Measurements from ENCODE around the gene ZNF200.

DNA sequence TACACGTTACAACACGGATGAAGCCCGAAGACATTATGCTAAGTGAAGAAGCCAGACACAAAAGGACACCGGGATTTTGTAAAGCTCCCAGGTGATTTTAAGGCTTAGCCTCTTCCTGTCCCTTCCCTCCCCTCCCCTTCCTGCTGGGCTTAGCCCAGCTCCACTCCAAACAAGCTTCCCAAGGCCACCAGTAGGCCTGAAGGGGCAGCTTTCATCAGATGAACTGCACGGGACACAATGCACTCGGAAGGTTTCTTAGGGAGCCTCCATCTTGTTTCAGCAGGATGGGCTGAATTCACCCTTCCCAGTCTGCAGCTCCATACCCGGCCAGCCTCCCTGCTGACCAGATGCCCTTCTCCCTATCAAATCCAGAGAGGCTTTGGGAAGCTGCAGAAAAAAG lies 11.0 kb upstream of the ZNF200 start:
- TF ChIP-seq, protein P1, sequence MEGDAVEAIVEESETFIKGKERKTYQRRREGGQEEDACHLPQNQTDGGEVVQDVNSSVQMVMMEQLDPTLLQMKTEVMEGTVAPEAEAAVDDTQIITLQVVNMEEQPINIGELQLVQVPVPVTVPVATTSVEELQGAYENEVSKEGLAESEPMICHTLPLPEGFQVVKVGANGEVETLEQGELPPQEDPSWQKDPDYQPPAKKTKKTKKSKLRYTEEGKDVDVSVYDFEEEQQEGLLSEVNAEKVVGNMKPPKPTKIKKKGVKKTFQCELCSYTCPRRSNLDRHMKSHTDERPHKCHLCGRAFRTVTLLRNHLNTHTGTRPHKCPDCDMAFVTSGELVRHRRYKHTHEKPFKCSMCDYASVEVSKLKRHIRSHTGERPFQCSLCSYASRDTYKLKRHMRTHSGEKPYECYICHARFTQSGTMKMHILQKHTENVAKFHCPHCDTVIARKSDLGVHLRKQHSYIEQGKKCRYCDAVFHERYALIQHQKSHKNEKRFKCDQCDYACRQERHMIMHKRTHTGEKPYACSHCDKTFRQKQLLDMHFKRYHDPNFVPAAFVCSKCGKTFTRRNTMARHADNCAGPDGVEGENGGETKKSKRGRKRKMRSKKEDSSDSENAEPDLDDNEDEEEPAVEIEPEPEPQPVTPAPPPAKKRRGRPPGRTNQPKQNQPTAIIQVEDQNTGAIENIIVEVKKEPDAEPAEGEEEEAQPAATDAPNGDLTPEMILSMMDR (IDR thresholded peaks at IDR 0.05) = no peak
- TF ChIP-seq POLR2A (IDR thresholded peaks at IDR 0.05) = no peak
